ENCODE measurements around the gene CCDC137.

Gene CCDC137

DNA sequence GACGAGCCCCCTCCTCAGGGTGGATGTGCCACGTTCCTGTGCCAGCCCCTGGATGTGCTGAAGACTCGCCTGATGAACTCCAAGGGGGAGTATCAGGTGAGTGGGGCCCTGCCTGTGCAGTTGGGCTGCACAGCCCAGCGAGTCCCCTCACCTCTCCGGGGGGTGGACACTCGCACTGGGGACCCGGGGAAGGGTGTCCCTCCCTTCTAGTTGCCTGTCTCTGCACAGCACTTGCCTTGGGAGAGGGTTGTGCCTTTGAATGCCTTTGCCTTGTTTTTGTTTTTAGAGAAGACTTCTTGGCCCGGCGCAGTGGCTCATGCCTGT, 51.2 kb downstream of the CCDC137 start:
- no peak for DNase-seq

DNA sequence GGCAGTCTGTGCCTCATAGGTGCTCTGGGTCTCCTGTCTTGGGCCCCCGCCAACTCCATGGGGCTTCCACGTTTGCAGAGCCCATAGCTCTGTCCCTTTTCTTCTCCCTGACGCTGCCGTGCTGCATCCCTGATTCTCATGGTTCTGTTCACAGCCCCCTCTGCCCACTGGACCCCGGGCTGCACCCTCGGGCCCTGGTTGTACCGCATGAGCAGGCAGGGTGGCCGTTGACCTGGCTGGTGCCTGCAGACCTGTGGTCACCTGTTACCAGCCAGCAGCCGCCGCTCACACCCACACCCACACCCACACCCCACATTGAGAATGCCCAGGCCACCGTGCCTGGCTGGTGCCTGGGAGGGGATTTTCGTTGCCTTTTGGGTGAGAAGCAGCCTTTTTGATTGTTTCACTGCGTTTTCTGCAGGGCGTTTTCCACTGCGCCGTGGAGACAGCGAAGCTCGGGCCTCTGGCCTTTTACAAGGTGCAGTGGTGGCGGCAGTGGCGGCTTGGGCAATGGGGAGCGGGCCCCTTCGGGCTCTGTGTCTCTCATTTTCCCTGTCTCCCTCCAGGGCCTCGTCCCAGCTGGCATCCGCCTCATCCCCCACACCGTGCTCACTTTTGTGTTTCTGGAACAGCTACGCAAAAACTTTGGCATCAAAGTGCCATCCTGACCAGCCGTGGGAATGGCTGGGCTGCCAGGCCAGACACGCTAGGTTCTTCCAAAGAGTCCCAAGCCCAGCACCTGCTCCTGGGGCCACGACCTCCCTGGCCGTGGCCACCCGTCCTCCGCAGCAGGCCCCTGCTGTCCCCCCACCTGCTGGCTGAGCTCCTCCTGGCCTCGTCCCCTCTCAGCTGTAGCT, 53.1 kb downstream of the CCDC137 start:
- no peak for DNase-seq

DNA sequence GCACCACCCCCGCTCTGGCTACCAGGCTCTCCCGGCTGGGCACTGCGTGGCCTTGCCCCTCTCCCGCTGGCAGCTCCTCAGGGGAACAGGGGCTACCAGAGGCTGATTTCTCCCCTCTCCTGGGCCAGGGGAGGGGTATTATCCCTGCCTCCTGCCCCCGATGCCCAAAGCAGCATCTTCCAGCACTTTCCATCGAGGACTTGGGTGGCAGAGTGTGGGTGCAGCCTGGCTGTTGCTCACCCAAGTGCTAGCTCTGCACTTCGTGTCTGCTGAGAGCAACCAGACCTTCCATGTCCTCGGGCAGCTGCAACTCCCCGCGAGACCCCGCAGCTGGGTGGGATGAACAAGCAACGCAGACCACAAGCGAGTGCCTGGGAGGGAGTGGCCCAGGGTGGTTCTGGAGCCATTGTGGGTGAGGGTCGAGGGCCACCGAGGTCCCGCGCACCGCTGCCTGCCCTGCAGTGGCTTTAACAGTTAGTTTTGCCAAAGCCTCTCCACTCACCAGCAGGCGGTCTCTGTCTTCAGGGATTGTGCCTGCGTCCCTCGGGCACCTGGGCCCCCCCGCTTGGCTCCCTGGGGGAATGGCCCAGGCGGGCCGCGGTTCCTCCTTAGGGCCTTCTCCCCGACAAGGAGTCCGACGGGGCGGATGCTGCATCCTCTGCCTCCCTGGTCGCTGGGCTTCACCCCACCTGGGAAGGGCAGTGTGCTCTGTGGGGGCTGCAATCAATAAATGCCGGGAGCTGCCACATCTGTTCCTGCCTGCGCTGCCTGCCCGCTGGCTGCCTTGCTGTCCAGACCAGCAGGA, 53.9 kb downstream of the CCDC137 start:
- DNase-seq: no peak

DNA sequence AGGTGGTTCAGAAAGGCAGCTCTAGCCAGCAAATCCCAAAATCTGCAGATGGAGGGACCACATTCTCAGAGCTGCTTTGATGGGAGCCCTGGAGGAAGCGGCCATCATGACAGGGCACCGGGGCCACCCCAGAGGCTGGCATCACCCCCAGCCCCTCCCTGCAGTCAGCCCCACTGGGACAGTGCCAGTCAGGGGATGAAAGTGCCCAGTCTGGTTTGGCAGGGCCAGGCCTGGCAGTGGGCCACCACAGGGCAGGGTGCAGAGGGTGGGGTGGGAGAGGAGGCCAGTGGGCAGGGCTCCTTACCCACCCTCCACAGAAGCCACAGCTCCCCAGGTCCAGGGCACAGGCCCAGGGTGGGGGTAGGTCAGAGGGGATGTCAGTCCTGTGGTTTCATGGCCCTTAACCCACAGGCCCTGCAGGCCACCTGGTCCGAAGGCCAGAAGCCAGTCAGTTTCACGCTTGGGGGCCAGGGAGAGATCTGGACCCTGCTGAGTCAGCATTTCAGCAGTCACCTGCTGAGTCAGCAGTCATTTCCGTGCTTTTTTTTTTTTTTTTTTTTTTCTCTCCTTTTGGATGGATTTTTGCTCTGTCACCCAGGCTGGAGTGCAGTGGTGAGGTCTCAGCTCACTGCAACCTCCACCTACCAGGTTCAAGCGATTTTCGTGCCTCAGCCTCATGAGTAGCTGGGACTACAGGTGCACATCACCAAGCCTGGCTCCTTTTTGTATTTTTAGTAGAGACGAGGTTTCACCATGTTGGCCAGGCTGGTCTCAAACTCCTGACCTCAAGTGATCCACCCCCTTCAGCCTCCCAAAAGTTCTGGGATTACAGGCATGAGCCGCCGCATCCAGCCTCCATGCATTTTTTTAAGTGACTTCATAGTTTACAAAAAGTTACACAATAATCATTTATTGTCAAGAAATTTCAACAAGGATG, 55.9 kb downstream of the CCDC137 start:
- DNase-seq: no peak
